ENCODE results near the gene C5.

Gene C5

GRCh38 chr9:120949290-120949689, 100.8 kb downstream of the C5 start:
- H3K27ac ChIP-seq = no peak overlapping the region
- no peak for TF ChIP-seq CTCF (conservative IDR thresholded peaks at IDR 0.05)

- no peak overlapping the region for H3K27ac ChIP-seq
- TF ChIP-seq CTCF (conservative IDR thresholded peaks at IDR 0.05) = no peak
These were observed 101.3 kb downstream of the C5 start for GRCh38 chr9:120948824-120949223.

- H3K27ac ChIP-seq = no peak overlapping the region
- TF ChIP-seq CTCF (conservative IDR thresholded peaks at IDR 0.05) = no peak
These were observed 102.9 kb downstream of the C5 start for GRCh38 chr9:120947222-120947621.

GRCh38 chr9:120946259-120946658, 103.8 kb downstream of the C5 start:
- H3K27ac ChIP-seq = no peak overlapping the region
- no peak for TF ChIP-seq CTCF (conservative IDR thresholded peaks at IDR 0.05)

GRCh38 chr9:120944948-120945347, 105.1 kb downstream of the C5 start:
- TF ChIP-seq CTCF (conservative IDR thresholded peaks at IDR 0.05) = no peak

GRCh38 chr9:120944434-120944843, 105.6 kb downstream of the C5 start:
- H3K27ac ChIP-seq = peak overlapping the region; percentile 95; the same call in 1 of the 2 replicates
- no peak for TF ChIP-seq CTCF (conservative IDR thresholded peaks at IDR 0.05)

More at GRCh38 chr9:120944948-120945347, 105.1 kb downstream of the C5 start:
- H3K27ac ChIP-seq = peak overlapping the region; percentile 95; the same call in 1 of the 2 replicates

- TF ChIP-seq CTCF (conservative IDR thresholded peaks at IDR 0.05) = no peak
- H3K27ac ChIP-seq = peak overlapping the region; percentile 95
These were observed 107.7 kb downstream of the C5 start for GRCh38 chr9:120942186-120943001.

Measured in VCaP (cell line).